WTC11 (cell line): ENCODE results near the gene HES5.

ENCODE experiments used
- TCF7 ChIP-seq: sonication (generic); formaldehyde crosslinking; IDR thresholded peaks from 2 replicates; pipeline ENCODE4 v1.8.0; 2022; ENCODE audit warnings: mild to moderate bottlenecking, low read depth, missing genetic modification reagents, moderate library complexity
- TEAD4 ChIP-seq: sonication (generic); formaldehyde crosslinking; IDR thresholded peaks from 2 replicates; pipeline ENCODE4 v1.8.0; 2022; ENCODE audit warnings: mild to moderate bottlenecking, missing genetic modification reagents
- TP53 ChIP-seq: sonication (generic); formaldehyde crosslinking; IDR thresholded peaks from 2 replicates; pipeline ENCODE4 v1.8.1; 2023; ENCODE audit warnings: mild to moderate bottlenecking, missing genetic modification reagents
- ZNF423 ChIP-seq: fragments of 250-450 bp; sonication (Bioruptor Pico); IDR thresholded peaks from 2 replicates; pipeline ENCODE4 v2.1.2; 2022; ENCODE audit warnings: mild to moderate bottlenecking, moderate library complexity
- TF ChIP-seq, protein P1 (sequence below): fragments of 200-600 bp; IDR thresholded peaks from 2 replicates; pipeline ENCODE4 v1.8.0; 2022; ENCODE audit warnings: antibody characterized with exemption
- TF ChIP-seq, protein P2 (sequence below): fragments of 250-450 bp; sonication (Bioruptor Pico); IDR thresholded peaks from 2 replicates; pipeline ENCODE4 v1.9.0; 2021; ENCODE audit warnings: mild to moderate bottlenecking
- TF ChIP-seq, protein P3 (sequence below): sonication (generic); formaldehyde crosslinking; conservative IDR thresholded peaks from 2 replicates; pipeline ENCODE4 v1.8.1; 2022; ENCODE audit warnings: mild to moderate bottlenecking, missing genetic modification reagents

DNA sequence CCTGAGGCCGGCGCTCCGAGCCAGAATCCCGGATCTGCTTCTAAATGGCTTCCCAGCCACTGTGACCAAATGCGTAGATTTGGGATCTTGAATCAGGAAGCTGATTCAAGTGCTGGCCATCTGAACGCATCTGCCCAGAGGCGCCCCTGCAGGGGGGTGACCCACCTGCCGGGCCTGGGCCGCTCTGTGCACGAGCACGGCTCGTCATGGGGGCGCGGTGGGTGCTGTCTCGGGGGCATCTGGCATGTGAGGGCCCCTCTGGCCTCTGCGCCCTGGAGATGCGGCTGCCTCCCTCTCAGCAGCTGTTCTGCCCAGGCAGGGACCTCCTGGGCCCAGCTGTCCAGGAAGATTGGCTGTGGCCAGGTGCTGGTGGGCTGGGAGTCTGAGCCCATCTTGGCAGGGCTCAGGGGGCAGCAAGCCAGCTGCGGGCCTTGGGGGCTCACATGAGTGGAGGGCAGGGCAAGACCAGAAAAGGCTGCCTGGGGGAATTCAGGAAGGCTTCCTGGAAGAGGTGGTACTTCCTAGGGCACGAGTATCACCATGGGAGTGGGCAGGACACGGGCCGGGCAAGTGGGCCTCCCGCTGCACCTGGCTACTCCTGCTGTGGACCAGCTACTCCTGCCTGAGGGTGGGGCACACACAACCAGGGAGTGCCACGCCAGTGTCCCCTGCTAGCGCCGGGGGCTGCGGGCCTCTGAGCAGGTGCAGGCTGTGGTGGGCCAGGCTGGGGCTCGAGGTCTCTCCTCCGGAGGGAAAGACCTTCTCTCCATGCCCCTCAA is 28.8 kb downstream of the HES5 start:
- TF ChIP-seq TP53 (CRISPR knock-in tag), result no peak
- TF ChIP-seq, protein P1, sequence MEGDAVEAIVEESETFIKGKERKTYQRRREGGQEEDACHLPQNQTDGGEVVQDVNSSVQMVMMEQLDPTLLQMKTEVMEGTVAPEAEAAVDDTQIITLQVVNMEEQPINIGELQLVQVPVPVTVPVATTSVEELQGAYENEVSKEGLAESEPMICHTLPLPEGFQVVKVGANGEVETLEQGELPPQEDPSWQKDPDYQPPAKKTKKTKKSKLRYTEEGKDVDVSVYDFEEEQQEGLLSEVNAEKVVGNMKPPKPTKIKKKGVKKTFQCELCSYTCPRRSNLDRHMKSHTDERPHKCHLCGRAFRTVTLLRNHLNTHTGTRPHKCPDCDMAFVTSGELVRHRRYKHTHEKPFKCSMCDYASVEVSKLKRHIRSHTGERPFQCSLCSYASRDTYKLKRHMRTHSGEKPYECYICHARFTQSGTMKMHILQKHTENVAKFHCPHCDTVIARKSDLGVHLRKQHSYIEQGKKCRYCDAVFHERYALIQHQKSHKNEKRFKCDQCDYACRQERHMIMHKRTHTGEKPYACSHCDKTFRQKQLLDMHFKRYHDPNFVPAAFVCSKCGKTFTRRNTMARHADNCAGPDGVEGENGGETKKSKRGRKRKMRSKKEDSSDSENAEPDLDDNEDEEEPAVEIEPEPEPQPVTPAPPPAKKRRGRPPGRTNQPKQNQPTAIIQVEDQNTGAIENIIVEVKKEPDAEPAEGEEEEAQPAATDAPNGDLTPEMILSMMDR, result no peak
- TF ChIP-seq TEAD4 (CRISPR knock-in tag), result no peak
- no peak for TF ChIP-seq TCF7 (CRISPR knock-in tag)
- TF ChIP-seq, protein P2, sequence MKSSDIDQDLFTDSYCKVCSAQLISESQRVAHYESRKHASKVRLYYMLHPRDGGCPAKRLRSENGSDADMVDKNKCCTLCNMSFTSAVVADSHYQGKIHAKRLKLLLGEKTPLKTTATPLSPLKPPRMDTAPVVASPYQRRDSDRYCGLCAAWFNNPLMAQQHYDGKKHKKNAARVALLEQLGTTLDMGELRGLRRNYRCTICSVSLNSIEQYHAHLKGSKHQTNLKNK (CRISPR knock-in tag), result no peak
- TF ChIP-seq ZNF423 (CRISPR knock-in tag), result no peak
- TF ChIP-seq, protein P3, sequence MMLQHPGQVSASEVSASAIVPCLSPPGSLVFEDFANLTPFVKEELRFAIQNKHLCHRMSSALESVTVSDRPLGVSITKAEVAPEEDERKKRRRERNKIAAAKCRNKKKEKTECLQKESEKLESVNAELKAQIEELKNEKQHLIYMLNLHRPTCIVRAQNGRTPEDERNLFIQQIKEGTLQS (CRISPR knock-in tag), result no peak
